GM23338 (cell line): Measurements from ENCODE around the gene TSHZ2. TPM values are rescaled to one million over a fixed set of nuclear protein-coding genes. Genes with fewer than 3 reads are reported as not detected.

Source experiments
- ATAC-seq: fragments of 200-7000 bp; cut with Tn5 transposase; 3 replicates; pipeline ENCODE4 v1.9.1; 2020
- DNase-seq: peaks from one replicate; pipeline ENCODE4 v3.0.0-alpha.2; 2015; ENCODE audit warnings: low spot score
- H2AFZ ChIP-seq: fragments of 200-600 bp; sonication (generic); 2 replicates; pipeline ENCODE4 v1.8.0; 2016; ENCODE audit warnings: antibody characterized with exemption, mild to moderate bottlenecking, moderate library complexity
- H3F3A ChIP-seq: fragments of 200-600 bp; sonication (generic); replicated peaks from 2 replicates; pipeline ENCODE4 v1.8.0; 2017; ENCODE audit warnings: antibody characterized with exemption, mixed run types, low read depth
- H3K27ac ChIP-seq: fragments of 200-600 bp; sonication (generic); 2 replicates; pipeline ENCODE4 v1.6.1; 2016; ENCODE audit warnings: low read depth
- H3K27me3 ChIP-seq: fragments of 200-600 bp; sonication (generic); 2 replicates; pipeline ENCODE4 v1.8.0; 2016; ENCODE audit warnings: mild to moderate bottlenecking, mixed run types, moderate library complexity; ENCODE audit not compliant: insufficient read depth
- H3K36me3 ChIP-seq: fragments of 200-600 bp; sonication (generic); 2 replicates; pipeline ENCODE4 v1.8.0; 2016; ENCODE audit warnings: mild to moderate bottlenecking; ENCODE audit not compliant: insufficient read depth
- H3K4me1 ChIP-seq: fragments of 200-600 bp; sonication (generic); 2 replicates; pipeline ENCODE4 v1.8.0; 2016; ENCODE audit warnings: mild to moderate bottlenecking, moderate library complexity; ENCODE audit not compliant: insufficient read depth
- H3K4me2 ChIP-seq: fragments of 200-600 bp; sonication (generic); 2 replicates; pipeline ENCODE4 v1.7.1; 2017; ENCODE audit warnings: mixed run types
- H3K4me3 ChIP-seq: fragments of 200-600 bp; sonication (generic); 2 replicates; pipeline ENCODE4 v1.6.1; 2016; ENCODE audit warnings: mixed run types
- H3K79me2 ChIP-seq: fragments of 200-600 bp; sonication (generic); replicated peaks from 2 replicates; pipeline ENCODE4 v1.8.0; 2017; ENCODE audit warnings: mild to moderate bottlenecking; ENCODE audit not compliant: insufficient read depth
- H3K9me2 ChIP-seq: fragments of 200-600 bp; sonication (generic); 2 replicates; pipeline ENCODE4 v1.8.0; 2017; ENCODE audit not compliant: insufficient read depth
- H4K20me1 ChIP-seq: fragments of 200-600 bp; sonication (generic); replicated peaks from 2 replicates; pipeline ENCODE4 v1.8.0; 2017; ENCODE audit warnings: mild to moderate bottlenecking; ENCODE audit not compliant: insufficient read depth
- H3K27ac Mint-ChIP-seq: 2 replicates; pipeline ENCODE4 v1.8.0; 2020; ENCODE audit warnings: inconsistent platforms, mild to moderate bottlenecking, moderate library complexity, mixed read lengths
- H3K27me3 Mint-ChIP-seq: 3 replicates; pipeline ENCODE4 v1.8.0; 2022; ENCODE audit warnings: low read depth, mild to moderate bottlenecking, moderate library complexity, mixed read lengths, inconsistent platforms; ENCODE audit not compliant: insufficient read depth, poor library complexity
- H3K36me3 Mint-ChIP-seq: 3 replicates; pipeline ENCODE4 v1.8.0; 2021; ENCODE audit warnings: low read depth, mild to moderate bottlenecking, inconsistent platforms, moderate library complexity, mixed read lengths
- H3K4me1 Mint-ChIP-seq: 3 replicates; pipeline ENCODE4 v1.8.0; 2020; ENCODE audit warnings: mild to moderate bottlenecking, inconsistent platforms, mixed read lengths
- H3K4me3 Mint-ChIP-seq: 3 replicates; pipeline ENCODE4 v1.8.0; 2021; ENCODE audit warnings: moderate library complexity, mild to moderate bottlenecking, inconsistent platforms, mixed read lengths
- H3K9me3 Mint-ChIP-seq: 3 replicates; pipeline ENCODE4 v1.8.0; 2020; ENCODE audit warnings: moderate library complexity, mild to moderate bottlenecking, inconsistent platforms, mixed read lengths
- CREB1 ChIP-seq: fragments of 250-450 bp; sonication (Bioruptor Pico); IDR thresholded peaks from 2 replicates; pipeline ENCODE4 v1.5.0; 2020; ENCODE audit warnings: low read depth, mild to moderate bottlenecking, moderate library complexity
- EZH2 ChIP-seq: fragments of 200-600 bp; sonication (generic); IDR thresholded peaks from one replicate; pipeline ENCODE4 v1.8.0; 2017; ENCODE audit warnings: antibody characterized with exemption, mild to moderate bottlenecking, low read depth; ENCODE audit not compliant: unreplicated experiment
- EZH2phosphoT487 ChIP-seq: fragments of 200-600 bp; sonication (generic); IDR thresholded peaks from one replicate; pipeline ENCODE4 v1.8.1; 2018; ENCODE audit warnings: antibody characterized with exemption; ENCODE audit not compliant: unreplicated experiment
- JUNB ChIP-seq: IDR thresholded peaks from one replicate; pipeline ENCODE4 v1.6.1; 2016; ENCODE audit warnings: antibody characterized with exemption; ENCODE audit not compliant: unreplicated experiment
- POLR2AphosphoS5 ChIP-seq: IDR thresholded peaks from 2 replicates; pipeline ENCODE4 v1.6.1; 2016; ENCODE audit warnings: antibody characterized with exemption, low read depth
- STAT1 ChIP-seq: IDR thresholded peaks from one replicate; pipeline ENCODE4 v1.6.1; 2016; ENCODE audit warnings: antibody characterized with exemption; ENCODE audit not compliant: unreplicated experiment
- ZNF114 ChIP-seq: fragments of 250-450 bp; sonication (Bioruptor Pico); IDR thresholded peaks from 2 replicates; pipeline ENCODE4 v1.5.0; 2020; ENCODE audit warnings: mild to moderate bottlenecking, moderate library complexity
- polyA plus RNA-seq: library from polyadenylated mRNA; unstranded; fragments of >200 nt; fragmentation: Nextera tagmentation; extraction: Ambion mirVana; gene quantifications from 2 replicates; pipeline ENCODE4 v1.2.1, GENCODE V29; 2016
- total RNA-seq: library from RNA; depleted of rRNA; stranded (reverse); fragments of >200 nt; shearing (Covaris generic); gene quantifications from 2 replicates; pipeline ENCODE4 v1.2.3, GENCODE V29; 2014
- TF ChIP-seq, protein P1 (sequence below), 2 experiments: fragments of 200-600 bp in 1 of 2; sonication (generic) in 1 of 2; conservative IDR thresholded peaks; 2 replicates each; pipeline versions ENCODE4 v1.5.1 to v1.6.1; 2016 to 2017; ENCODE audit warnings: antibody characterized with exemption in 2 of 2, low read depth in 2 of 2, mild to moderate bottlenecking in 2 of 2, moderate library complexity in 1 of 2
- TF ChIP-seq, protein P2 (sequence below): IDR thresholded peaks from 2 replicates; pipeline ENCODE4 v1.6.1; 2016; ENCODE audit warnings: antibody characterized with exemption
- TF ChIP-seq, protein P3 (sequence below): IDR thresholded peaks from one replicate; pipeline ENCODE4 v1.6.1; 2018; ENCODE audit warnings: antibody characterized with exemption; ENCODE audit not compliant: unreplicated experiment

The TSHZ2 gene
- total and polyA plus RNA-seq, 2 experiments from 2014 or later = 0.49 to 1.3 TPM

GRCh38 chr20:53222932-53223331 is 250.8 kb downstream of the TSHZ2 start:
- Histone ChIP-seq H3K9me2 (no peaks in the 10 kb centered on the region), H3K27me3 (no peaks in the 10 kb centered on the region), H3K27ac (no peak overlapping the region), H4K20me1 (no peaks in the 10 kb centered on the region), H3K4me2 (no peak overlapping the region), H3K79me2 (no peaks in the 10 kb centered on the region), H3K36me3 (no peaks in the 10 kb centered on the region), H2AFZ (no peak overlapping the region), H3F3A (no peaks in the 10 kb centered on the region), H3K4me3 (no peak overlapping the region), H3K4me1 (peaks cover 23% of the 10 kb centered on the region)
- Mint-ChIP-seq H3K27ac (no peak overlapping the region), H3K4me3 (no peak overlapping the region), H3K36me3 (peaks cover 13% of the 10 kb centered on the region; the same call in 2 of the 3 replicates), H3K27me3 (no peaks in the 10 kb centered on the region), H3K4me1 (peaks cover 17% of the 10 kb centered on the region), H3K9me3 (peaks cover 13% of the 10 kb centered on the region)
- ATAC-seq (no peak), DNase-seq (no peak)
- no peak for TF ChIP-seq STAT1
- TF ChIP-seq, protein P1, sequence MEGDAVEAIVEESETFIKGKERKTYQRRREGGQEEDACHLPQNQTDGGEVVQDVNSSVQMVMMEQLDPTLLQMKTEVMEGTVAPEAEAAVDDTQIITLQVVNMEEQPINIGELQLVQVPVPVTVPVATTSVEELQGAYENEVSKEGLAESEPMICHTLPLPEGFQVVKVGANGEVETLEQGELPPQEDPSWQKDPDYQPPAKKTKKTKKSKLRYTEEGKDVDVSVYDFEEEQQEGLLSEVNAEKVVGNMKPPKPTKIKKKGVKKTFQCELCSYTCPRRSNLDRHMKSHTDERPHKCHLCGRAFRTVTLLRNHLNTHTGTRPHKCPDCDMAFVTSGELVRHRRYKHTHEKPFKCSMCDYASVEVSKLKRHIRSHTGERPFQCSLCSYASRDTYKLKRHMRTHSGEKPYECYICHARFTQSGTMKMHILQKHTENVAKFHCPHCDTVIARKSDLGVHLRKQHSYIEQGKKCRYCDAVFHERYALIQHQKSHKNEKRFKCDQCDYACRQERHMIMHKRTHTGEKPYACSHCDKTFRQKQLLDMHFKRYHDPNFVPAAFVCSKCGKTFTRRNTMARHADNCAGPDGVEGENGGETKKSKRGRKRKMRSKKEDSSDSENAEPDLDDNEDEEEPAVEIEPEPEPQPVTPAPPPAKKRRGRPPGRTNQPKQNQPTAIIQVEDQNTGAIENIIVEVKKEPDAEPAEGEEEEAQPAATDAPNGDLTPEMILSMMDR (conservative IDR thresholded peaks at IDR 0.05; ENCODE audit: low read depth in 2 of 2) = no peak
- no peak for TF ChIP-seq JUNB

- Mint-ChIP-seq H3K4me3 (no peak overlapping the region), H3K36me3 (peaks cover 13% of the 10 kb centered on the region; the same call in 2 of the 3 replicates), H3K9me3 (peaks cover 13% of the 10 kb centered on the region), H3K27ac (no peak overlapping the region), H3K27me3 (no peaks in the 10 kb centered on the region), H3K4me1 (peaks cover 11% of the 10 kb centered on the region; the same call in 2 of the 3 replicates)
- no peak overlapping the region for H3K4me3 ChIP-seq
- H4K20me1 ChIP-seq = no peaks in the 10 kb centered on the region
- no peaks in the 10 kb centered on the region for H3K27me3 ChIP-seq
- no peaks in the 10 kb centered on the region for H3K79me2 ChIP-seq
- no peaks in the 10 kb centered on the region for H3K9me2 ChIP-seq
- no peak overlapping the region for H2AFZ ChIP-seq
- H3K4me1 ChIP-seq = peaks cover 15% of the 10 kb centered on the region
- no peaks in the 10 kb centered on the region for H3K36me3 ChIP-seq
- H3F3A ChIP-seq = no peaks in the 10 kb centered on the region
- no peak overlapping the region for H3K4me2 ChIP-seq
- H3K27ac ChIP-seq = no peak overlapping the region
- no peak for ATAC-seq
- DNase-seq = no peak
- no peak for TF ChIP-seq EZH2phosphoT487
- TF ChIP-seq, protein P1 (conservative IDR thresholded peaks at IDR 0.05; ENCODE audit: low read depth in 2 of 2) = no peak
- no peak for TF ChIP-seq CREB1 (CRISPR knock-in tag)
- TF ChIP-seq ZNF114 (CRISPR knock-in tag) = no peak
- no peak for TF ChIP-seq EZH2
- no peak for TF ChIP-seq POLR2AphosphoS5
- no peak for TF ChIP-seq JUNB
- TF ChIP-seq, protein P2, sequence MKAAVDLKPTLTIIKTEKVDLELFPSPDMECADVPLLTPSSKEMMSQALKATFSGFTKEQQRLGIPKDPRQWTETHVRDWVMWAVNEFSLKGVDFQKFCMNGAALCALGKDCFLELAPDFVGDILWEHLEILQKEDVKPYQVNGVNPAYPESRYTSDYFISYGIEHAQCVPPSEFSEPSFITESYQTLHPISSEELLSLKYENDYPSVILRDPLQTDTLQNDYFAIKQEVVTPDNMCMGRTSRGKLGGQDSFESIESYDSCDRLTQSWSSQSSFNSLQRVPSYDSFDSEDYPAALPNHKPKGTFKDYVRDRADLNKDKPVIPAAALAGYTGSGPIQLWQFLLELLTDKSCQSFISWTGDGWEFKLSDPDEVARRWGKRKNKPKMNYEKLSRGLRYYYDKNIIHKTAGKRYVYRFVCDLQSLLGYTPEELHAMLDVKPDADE = no peak
- no peak for TF ChIP-seq STAT1
- TF ChIP-seq, protein P3, sequence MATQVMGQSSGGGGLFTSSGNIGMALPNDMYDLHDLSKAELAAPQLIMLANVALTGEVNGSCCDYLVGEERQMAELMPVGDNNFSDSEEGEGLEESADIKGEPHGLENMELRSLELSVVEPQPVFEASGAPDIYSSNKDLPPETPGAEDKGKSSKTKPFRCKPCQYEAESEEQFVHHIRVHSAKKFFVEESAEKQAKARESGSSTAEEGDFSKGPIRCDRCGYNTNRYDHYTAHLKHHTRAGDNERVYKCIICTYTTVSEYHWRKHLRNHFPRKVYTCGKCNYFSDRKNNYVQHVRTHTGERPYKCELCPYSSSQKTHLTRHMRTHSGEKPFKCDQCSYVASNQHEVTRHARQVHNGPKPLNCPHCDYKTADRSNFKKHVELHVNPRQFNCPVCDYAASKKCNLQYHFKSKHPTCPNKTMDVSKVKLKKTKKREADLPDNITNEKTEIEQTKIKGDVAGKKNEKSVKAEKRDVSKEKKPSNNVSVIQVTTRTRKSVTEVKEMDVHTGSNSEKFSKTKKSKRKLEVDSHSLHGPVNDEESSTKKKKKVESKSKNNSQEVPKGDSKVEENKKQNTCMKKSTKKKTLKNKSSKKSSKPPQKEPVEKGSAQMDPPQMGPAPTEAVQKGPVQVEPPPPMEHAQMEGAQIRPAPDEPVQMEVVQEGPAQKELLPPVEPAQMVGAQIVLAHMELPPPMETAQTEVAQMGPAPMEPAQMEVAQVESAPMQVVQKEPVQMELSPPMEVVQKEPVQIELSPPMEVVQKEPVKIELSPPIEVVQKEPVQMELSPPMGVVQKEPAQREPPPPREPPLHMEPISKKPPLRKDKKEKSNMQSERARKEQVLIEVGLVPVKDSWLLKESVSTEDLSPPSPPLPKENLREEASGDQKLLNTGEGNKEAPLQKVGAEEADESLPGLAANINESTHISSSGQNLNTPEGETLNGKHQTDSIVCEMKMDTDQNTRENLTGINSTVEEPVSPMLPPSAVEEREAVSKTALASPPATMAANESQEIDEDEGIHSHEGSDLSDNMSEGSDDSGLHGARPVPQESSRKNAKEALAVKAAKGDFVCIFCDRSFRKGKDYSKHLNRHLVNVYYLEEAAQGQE = no peak
These were observed 251.5 kb downstream of the TSHZ2 start for GRCh38 chr20:53223626-53224172.
